ENCODE measurements around the gene CA11. TPM values are rescaled to one million over a fixed set of nuclear protein-coding genes. Genes with fewer than 3 reads are reported as not detected.

Gene CA11
- total and polyA plus RNA-seq, 2 donors from 2014 or later: 11.6 to 42.3 TPM

- DNase-seq: peak in 2 of 5 donors; percentile 86 to 88
- Histone ChIP-seq H3K9me3 (ENCODE audit: control insufficient read depth in 2 of 3, insufficient read depth in 1 of 3, low read length in 3 of 3) (no peaks in the 10 kb centered on the region), H3K4me1 (ENCODE audit: control insufficient read depth in 2 of 3, insufficient read depth in 2 of 3, low read depth in 1 of 3, low read length in 3 of 3) (peaks cover 8 to 19% (median 16%) of the 10 kb centered on the region in 3 donors), H3K27me3 (ENCODE audit: control insufficient read depth, insufficient read depth, low read length) (no peaks in the 10 kb centered on the region), H3K4me3 (ENCODE audit: low read length in 3 of 3) (peak overlapping the region in 2 of 3 donors; percentile 70 to 93), H3K36me3 (ENCODE audit: control insufficient read depth in 2 of 3, insufficient read depth in 3 of 3, low read length in 3 of 3) (no peaks in the 10 kb centered on the region), H3K27ac (ENCODE audit: low read depth in 2 of 2, low read length in 2 of 2) (peak overlapping the region; percentile 89 to 99), H3K9ac (ENCODE audit: low read length in 3 of 3) (peak overlapping the region in 1 of 3 donors; percentile 75)
- intact Hi-C loops (cut with DNase I): no loop called here
- TF ChIP-seq CTCF (IDR thresholded peaks at IDR 0.05; ENCODE audit: borderline replicate concordance, extremely low read depth, insufficient read depth): no peak
- FAIRE-seq: no peak
Measured at GRCh38 chr19:48638831-48639381, 7.1 kb downstream of the CA11 start.

DNA sequence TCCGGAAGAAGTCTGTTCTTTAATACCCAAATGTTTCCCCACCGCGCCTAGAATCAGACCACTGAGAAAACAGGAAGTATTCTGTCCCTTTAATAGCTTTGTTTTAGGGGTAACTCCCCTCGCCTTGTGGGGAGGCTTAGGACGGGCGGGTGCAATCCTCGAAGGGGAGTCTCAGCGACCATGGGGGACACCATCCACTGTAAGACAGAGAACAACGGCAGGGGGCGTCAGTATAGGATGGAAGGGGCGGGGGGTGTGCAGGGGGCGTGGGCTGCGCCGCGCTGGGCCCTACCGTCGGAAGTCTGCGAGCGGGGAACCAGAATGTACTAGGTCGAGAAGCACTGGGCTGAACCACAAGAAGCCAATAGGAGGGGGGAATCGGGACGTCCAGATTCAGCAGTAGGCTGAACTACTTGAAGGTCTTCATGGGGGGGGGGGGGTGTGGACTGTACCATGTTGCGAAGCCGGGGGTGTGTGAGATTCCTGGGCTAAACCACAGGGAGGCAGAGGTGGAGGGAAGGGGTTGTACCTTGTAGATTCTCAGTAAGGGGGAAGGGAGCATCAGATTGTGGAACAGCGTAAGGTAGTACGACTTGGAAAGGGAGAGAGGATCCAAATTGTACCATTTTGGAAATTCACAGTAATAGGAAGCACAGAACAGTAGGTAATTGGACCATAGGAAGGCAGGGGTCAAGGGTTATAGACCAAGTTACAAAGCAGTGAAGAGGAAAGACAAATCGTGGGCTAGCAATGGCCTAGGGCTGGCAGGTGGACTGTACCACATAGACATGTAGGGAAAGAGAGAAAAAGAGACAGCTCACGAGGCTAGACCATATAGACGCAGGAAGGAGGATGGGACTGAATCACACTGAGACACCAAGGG is 7.8 kb downstream of the CA11 start:
- Histone ChIP-seq H3K4me1 (ENCODE audit: control insufficient read depth in 2 of 3, insufficient read depth in 2 of 3, low read depth in 1 of 3, low read length in 3 of 3) (peaks cover 8 to 26% (median 23%) of the 10 kb centered on the region in 3 donors), H3K27me3 (ENCODE audit: control insufficient read depth, insufficient read depth, low read length) (no peaks in the 10 kb centered on the region), H3K9me3 (ENCODE audit: control insufficient read depth in 2 of 3, insufficient read depth in 1 of 3, low read length in 3 of 3) (no peaks in the 10 kb centered on the region), H3K9ac (ENCODE audit: low read length in 3 of 3) (peak overlapping the region; percentile 77 to 94 (median 91)), H3K27ac (ENCODE audit: low read depth in 2 of 2, low read length in 2 of 2) (peak overlapping the region; percentile 98 to 99), H3K4me3 (ENCODE audit: low read length in 3 of 3) (peak overlapping the region; percentile 81 to 93 (median 85)), H3K36me3 (ENCODE audit: control insufficient read depth in 2 of 3, insufficient read depth in 3 of 3, low read length in 3 of 3) (peaks cover 0 to 2% (median 0%) of the 10 kb centered on the region in 3 donors)
- TF ChIP-seq CTCF (IDR thresholded peaks at IDR 0.05; ENCODE audit: borderline replicate concordance, extremely low read depth, insufficient read depth): no peak
- no peak for FAIRE-seq
- DNase-seq: peak; percentile 95 to 98 (median 97)
- intact Hi-C loops (cut with DNase I): no loop called here

- peak; percentile 66 for FAIRE-seq
- peak overlapping the region; percentile 81 to 93 (median 85) for H3K4me3 ChIP-seq (ENCODE audit: low read length in 3 of 3)
- intact Hi-C loops (cut with DNase I): no loop called here
Measured at GRCh38 chr19:48637449-48637947, 8.5 kb downstream of the CA11 start.

More at GRCh38 chr19:48637449-48637947, 8.5 kb downstream of the CA11 start:
- Histone ChIP-seq H3K36me3 (ENCODE audit: control insufficient read depth in 2 of 3, insufficient read depth in 3 of 3, low read length in 3 of 3) (peaks cover 0 to 2% (median 0%) of the 10 kb centered on the region in 3 donors), H3K9ac (ENCODE audit: low read length in 3 of 3) (peak overlapping the region; percentile 59 to 94 (median 91)), H3K27ac (ENCODE audit: low read depth in 2 of 2, low read length in 2 of 2) (peak overlapping the region; percentile 98 to 99), H3K9me3 (ENCODE audit: control insufficient read depth in 2 of 3, insufficient read depth in 1 of 3, low read length in 3 of 3) (no peaks in the 10 kb centered on the region), H3K4me1 (ENCODE audit: control insufficient read depth in 2 of 3, insufficient read depth in 2 of 3, low read depth in 1 of 3, low read length in 3 of 3) (peaks cover 8 to 32% (median 29%) of the 10 kb centered on the region in 3 donors), H3K27me3 (ENCODE audit: control insufficient read depth, insufficient read depth, low read length) (no peaks in the 10 kb centered on the region)
- TF ChIP-seq CTCF (IDR thresholded peaks at IDR 0.05; ENCODE audit: borderline replicate concordance, extremely low read depth, insufficient read depth): peak; percentile 14
- DNase-seq: peak; percentile 100
